HepG2 (cell line): ENCODE results near the gene ADAM15. TPM values are rescaled to one million over a fixed set of nuclear protein-coding genes. Genes with fewer than 3 reads are reported as not detected.

Experiments
- E2F5 ChIP-seq: sonication (generic); formaldehyde crosslinking; conservative IDR thresholded peaks from 2 replicates; pipeline ENCODE4 v1.4.0; 2020; ENCODE audit warnings: missing genetic modification reagents
- GABPA ChIP-seq, 2 experiments: IDR thresholded peaks; 2 replicates each; pipeline ENCODE4 v1.6.1; 2011 to 2016; ENCODE audit warnings: low read depth in 2 of 2, low read length in 1 of 2, missing biosample characterization in 1 of 2, missing genetic modification characterization in 1 of 2
- GATAD1 ChIP-seq: IDR thresholded peaks from 2 replicates; pipeline ENCODE4 v1.6.1; 2016; ENCODE audit warnings: missing genetic modification reagents, missing compliant biosample characterization
- GATAD2A ChIP-seq: IDR thresholded peaks from 2 replicates; pipeline ENCODE4 v1.6.1; 2016
- GPN1 ChIP-seq: sonication (generic); formaldehyde crosslinking; IDR thresholded peaks from 2 replicates; pipeline ENCODE4 v1.5.1; 2020; ENCODE audit warnings: missing genetic modification reagents, borderline replicate concordance
- HMGXB4 ChIP-seq, 2 experiments: sonication (generic) in 1 of 2; formaldehyde crosslinking in 1 of 2; IDR thresholded peaks; 2 replicates each; pipeline versions ENCODE4 v1.4.0 to v1.6.1; 2018 to 2020; ENCODE audit warnings: missing genetic modification reagents in 2 of 2, borderline replicate concordance in 1 of 2, low read depth in 1 of 2, mild to moderate bottlenecking in 1 of 2, missing biosample characterization in 1 of 2
- HNF1A ChIP-seq, 2 experiments: sonication (generic) in 1 of 2; formaldehyde crosslinking in 1 of 2; IDR thresholded peaks; 2 replicates each; pipeline versions ENCODE4 v1.4.0 to v1.6.1; 2016 to 2020; ENCODE audit warnings: borderline replicate concordance in 1 of 2, low read depth in 1 of 2, mild to moderate bottlenecking in 1 of 2, missing genetic modification reagents in 1 of 2
- ISX ChIP-seq: sonication (generic); formaldehyde crosslinking; conservative IDR thresholded peaks from 2 replicates; pipeline ENCODE4 v1.5.0; 2020; ENCODE audit warnings: missing genetic modification reagents
- KLF11 ChIP-seq: IDR thresholded peaks from 2 replicates; pipeline ENCODE4 v1.6.1; 2016; ENCODE audit warnings: missing compliant biosample characterization
- MEIS2 ChIP-seq: sonication (generic); formaldehyde crosslinking; IDR thresholded peaks from 2 replicates; pipeline ENCODE4 v1.9.0; 2021; ENCODE audit warnings: mild to moderate bottlenecking, missing genetic modification reagents
- MLX ChIP-seq: IDR thresholded peaks from 2 replicates; pipeline ENCODE4 v1.6.1; 2016
- MTA1 ChIP-seq: sonication (generic); formaldehyde crosslinking; IDR thresholded peaks from 2 replicates; pipeline ENCODE4 v1.4.0; 2020; ENCODE audit warnings: missing genetic modification reagents, mild to moderate bottlenecking, borderline replicate concordance
- MXD3 ChIP-seq: IDR thresholded peaks from 2 replicates; pipeline ENCODE4 v1.6.1; 2016; ENCODE audit warnings: mild to moderate bottlenecking, missing biosample characterization, missing genetic modification reagents
- MXI1 ChIP-seq: IDR thresholded peaks from 3 replicates; pipeline ENCODE4 v1.6.1; 2012; ENCODE audit warnings: low read depth, low read length, inconsistent platforms, borderline replicate concordance
- PHF8 ChIP-seq: sonication (generic); formaldehyde crosslinking; IDR thresholded peaks from 2 replicates; pipeline ENCODE4 v1.5.0; 2020; ENCODE audit warnings: missing genetic modification reagents
- RXRA ChIP-seq: sonication (generic); formaldehyde crosslinking; IDR thresholded peaks from 2 replicates; pipeline ENCODE4 v1.5.1; 2020; ENCODE audit warnings: missing genetic modification reagents
- SNRNP70 ChIP-seq: fragments of 200-400 bp; formaldehyde crosslinking; IDR thresholded peaks from 2 replicates; pipeline ENCODE4 v1.6.1; 2017; ENCODE audit warnings: mild to moderate bottlenecking, low read depth, low read length, moderate library complexity
- TAF1 ChIP-seq: sonication (generic); formaldehyde crosslinking; IDR thresholded peaks from 2 replicates; pipeline ENCODE4 v1.4.0; 2020; ENCODE audit warnings: missing genetic modification reagents
- YY1 ChIP-seq: IDR thresholded peaks from 2 replicates; pipeline ENCODE4 v1.6.1; 2011; ENCODE audit warnings: low read length, low read depth, moderate library complexity, mild to moderate bottlenecking; ENCODE audit not compliant: insufficient read depth, insufficient replicate concordance
- ZMYM4 ChIP-seq: sonication (generic); formaldehyde crosslinking; IDR thresholded peaks from 2 replicates; pipeline ENCODE4 v1.8.1; 2023; ENCODE audit warnings: mild to moderate bottlenecking, missing genetic modification reagents
- ZNF30 ChIP-seq: sonication (generic); formaldehyde crosslinking; IDR thresholded peaks from 2 replicates; pipeline ENCODE4 v1.5.0; 2020; ENCODE audit warnings: mild to moderate bottlenecking, missing genetic modification reagents
- ZNF549 ChIP-seq: sonication (generic); formaldehyde crosslinking; IDR thresholded peaks from 2 replicates; pipeline ENCODE4 v1.5.0; 2020; ENCODE audit warnings: missing genetic modification reagents
- polyA plus RNA-seq, 8 experiments: library from polyadenylated mRNA; depleted of rRNA in 3 of 8; stranded (reverse) in 7 of 8; unstranded in 1 of 8; fragments of >200 nt; fragmentation: Illumina TruSeq in 4 of 8; extraction: Trizol in 4 of 8; gene quantifications; 2 replicates each; pipeline versions ENCODE4 v1.2.1 to v1.2.3, GENCODE V29; 2011 to 2016; ENCODE audit warnings: low read depth in 4 of 8, missing spikeins in 1 of 8, mixed read lengths in 1 of 8; ENCODE audit not compliant: insufficient read depth in 1 of 8
- total RNA-seq, 5 experiments: library from RNA; depleted of rRNA; stranded (reverse); fragments of >200 nt; fragmentation: Illumina TruSeq; extraction: Trizol; gene quantifications; 2 replicates each; pipeline ENCODE4 v1.2.3, GENCODE V29; 2016; ENCODE audit warnings: low read depth in 1 of 5

Gene ADAM15
- total and polyA plus RNA-seq, 2 of the 13 experiments (the other 11 are each of a cell fraction or from before 2014, with no cell fraction given), result 17.9 to 25.6 TPM

- no peak for TF ChIP-seq MXD3
- TF ChIP-seq HNF1A (IDR thresholded peaks at IDR 0.05; ENCODE audit: low read depth), result peak; percentile 19; the same call in 1 of the 2 replicates
- no peak for TF ChIP-seq HNF1A (CRISPR knock-in tag; IDR thresholded peaks at IDR 0.05; ENCODE audit: borderline replicate concordance)
- no peak for TF ChIP-seq E2F5 (CRISPR knock-in tag)
- no peak for TF ChIP-seq KLF11 (CRISPR knock-in tag)
- peak; percentile 60 for TF ChIP-seq PHF8 (CRISPR knock-in tag)
- no peak; a peak in 1 of 4 replicates for TF ChIP-seq HMGXB4 (CRISPR knock-in tag; IDR thresholded peaks at IDR 0.05; ENCODE audit: borderline replicate concordance in 1 of 2, low read depth in 1 of 2)
- no peak for TF ChIP-seq ZMYM4
- no peak for TF ChIP-seq SNRNP70
- TF ChIP-seq GATAD2A, result 0 out of 2 replicates have a peak, but pooled peaks have one; percentile 0
- TF ChIP-seq TAF1 (CRISPR knock-in tag), result no peak; the same call in 1 of the 2 replicates
- peak; percentile 11 for TF ChIP-seq YY1
- TF ChIP-seq GABPA (IDR thresholded peaks at IDR 0.05; ENCODE audit: low read depth, low read length), result no peak
- TF ChIP-seq GABPA (CRISPR knock-in tag; IDR thresholded peaks at IDR 0.05; ENCODE audit: low read depth), result peak; percentile 52
- no peak for TF ChIP-seq MEIS2 (CRISPR knock-in tag)
- TF ChIP-seq ISX, result no peak
- TF ChIP-seq RXRA (CRISPR knock-in tag), result no peak
- no peak for TF ChIP-seq GATAD1
- peak; percentile 52; the same call in 1 of the 3 replicates for TF ChIP-seq MXI1
- TF ChIP-seq ZNF30 (CRISPR knock-in tag), result no peak
- no peak for TF ChIP-seq ZNF549 (CRISPR knock-in tag)
- 0 out of 2 replicates have a peak, but pooled peaks have one; percentile 6 for TF ChIP-seq MTA1 (CRISPR knock-in tag)
- no peak for TF ChIP-seq GPN1 (CRISPR knock-in tag)
- TF ChIP-seq MLX, result no peak
Measured at GRCh38 chr1:155001675-155002463, 49.2 kb upstream of the ADAM15 start (continued).
